GM12865 (cell line): ENCODE data around the gene STXBP2.
A peak's percentile ranks its signal among the peaks of the same experiment; 100 is the strongest.

Source experiments
- DNase-seq: peaks from one replicate; pipeline ENCODE4 v3.0.0; 2010; ENCODE audit warnings: low read depth
- H3K4me3 ChIP-seq: 2 replicates; pipeline ENCODE4 v1.5.1; 2011; ENCODE audit warnings: mild to moderate bottlenecking, low read depth, low read length, control low read depth
- TF ChIP-seq, protein P1 (sequence below): IDR thresholded peaks from 2 replicates; pipeline ENCODE4 v1.5.1; 2011; ENCODE audit warnings: low read length, control low read depth, low read depth, inconsistent platforms; ENCODE audit not compliant: insufficient read depth; ENCODE audit errors: missing control alignments

Gene STXBP2

DNA sequence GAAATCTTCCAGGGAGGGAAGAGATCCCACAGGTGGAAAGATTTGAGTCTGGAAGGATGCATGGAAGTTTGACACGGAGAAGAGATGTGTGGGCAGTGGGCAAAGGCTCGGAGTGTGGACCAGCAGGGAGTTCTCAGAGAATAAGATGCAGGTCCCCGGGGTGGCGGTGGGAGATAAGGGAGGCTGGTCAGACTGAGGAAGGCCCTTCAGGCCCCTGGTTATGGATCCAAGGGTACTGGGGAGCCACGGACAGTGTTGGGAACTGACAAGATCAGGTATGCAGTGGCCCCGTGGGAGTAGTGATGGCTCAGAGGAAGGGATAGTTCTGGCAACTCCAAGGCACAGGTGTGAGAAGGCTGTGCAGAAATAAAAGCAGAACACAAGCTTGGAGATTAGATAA lies 38.7 kb upstream of the STXBP2 start:
- no peak overlapping the region for H3K4me3 ChIP-seq
- TF ChIP-seq, protein P1, sequence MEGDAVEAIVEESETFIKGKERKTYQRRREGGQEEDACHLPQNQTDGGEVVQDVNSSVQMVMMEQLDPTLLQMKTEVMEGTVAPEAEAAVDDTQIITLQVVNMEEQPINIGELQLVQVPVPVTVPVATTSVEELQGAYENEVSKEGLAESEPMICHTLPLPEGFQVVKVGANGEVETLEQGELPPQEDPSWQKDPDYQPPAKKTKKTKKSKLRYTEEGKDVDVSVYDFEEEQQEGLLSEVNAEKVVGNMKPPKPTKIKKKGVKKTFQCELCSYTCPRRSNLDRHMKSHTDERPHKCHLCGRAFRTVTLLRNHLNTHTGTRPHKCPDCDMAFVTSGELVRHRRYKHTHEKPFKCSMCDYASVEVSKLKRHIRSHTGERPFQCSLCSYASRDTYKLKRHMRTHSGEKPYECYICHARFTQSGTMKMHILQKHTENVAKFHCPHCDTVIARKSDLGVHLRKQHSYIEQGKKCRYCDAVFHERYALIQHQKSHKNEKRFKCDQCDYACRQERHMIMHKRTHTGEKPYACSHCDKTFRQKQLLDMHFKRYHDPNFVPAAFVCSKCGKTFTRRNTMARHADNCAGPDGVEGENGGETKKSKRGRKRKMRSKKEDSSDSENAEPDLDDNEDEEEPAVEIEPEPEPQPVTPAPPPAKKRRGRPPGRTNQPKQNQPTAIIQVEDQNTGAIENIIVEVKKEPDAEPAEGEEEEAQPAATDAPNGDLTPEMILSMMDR = no peak
- no peak for DNase-seq

DNA sequence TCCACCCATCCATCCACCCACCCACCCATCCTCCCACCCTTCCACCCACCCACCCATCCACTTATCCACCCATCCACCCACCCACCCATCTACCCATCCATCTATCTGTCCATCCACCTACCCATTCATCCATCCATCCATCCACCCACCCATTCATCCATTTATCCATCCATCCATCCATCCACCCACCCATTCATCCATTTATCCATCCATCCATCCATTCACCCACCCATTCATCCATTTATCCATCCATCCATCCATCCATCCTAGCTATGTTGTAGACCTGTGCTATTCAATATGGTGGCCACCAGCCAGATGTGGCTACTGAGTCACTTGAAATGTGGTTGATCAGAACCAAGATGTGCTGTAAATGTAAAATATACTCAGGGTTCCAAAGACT lies 36.2 kb upstream of the STXBP2 start:
- no peak for DNase-seq
- TF ChIP-seq, protein P1 = no peak
- H3K4me3 ChIP-seq = no peak overlapping the region

DNA sequence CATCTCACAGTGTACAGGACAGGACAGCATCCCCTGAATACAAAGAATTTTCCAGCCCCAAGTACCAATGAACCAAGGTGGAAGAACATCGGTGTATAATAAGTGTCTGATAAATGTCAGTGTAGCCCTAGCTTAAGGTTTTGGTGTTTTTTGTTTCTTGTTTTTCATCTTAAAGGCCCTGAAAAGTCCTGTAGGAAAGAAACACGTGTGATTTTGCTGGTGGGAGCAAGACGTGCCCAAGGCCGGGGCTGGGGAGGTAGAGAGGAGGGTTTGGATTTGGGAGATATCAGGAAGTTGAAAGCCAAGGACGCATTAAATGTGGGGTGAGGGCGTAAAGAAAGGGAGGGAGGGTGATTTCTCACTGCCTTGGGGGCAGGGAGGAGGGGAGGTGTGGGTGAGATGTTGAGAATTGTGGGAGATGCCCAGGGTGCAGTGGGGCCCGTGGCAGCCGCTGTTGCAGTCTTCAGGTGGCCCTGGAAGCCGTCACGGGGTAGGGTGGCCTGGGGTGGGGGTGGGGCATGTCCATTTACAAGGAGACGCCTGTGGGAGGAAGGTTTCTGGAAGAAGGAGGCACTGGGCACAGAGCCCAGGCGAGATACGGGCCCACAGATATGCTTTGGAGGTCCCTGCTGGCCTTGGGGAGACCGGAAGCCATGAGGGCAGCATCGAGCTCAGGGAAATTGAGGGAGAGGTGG lies 34.5 kb upstream of the STXBP2 start:
- TF ChIP-seq, protein P1 = no peak
- no peak for DNase-seq
- no peak overlapping the region for H3K4me3 ChIP-seq

DNA sequence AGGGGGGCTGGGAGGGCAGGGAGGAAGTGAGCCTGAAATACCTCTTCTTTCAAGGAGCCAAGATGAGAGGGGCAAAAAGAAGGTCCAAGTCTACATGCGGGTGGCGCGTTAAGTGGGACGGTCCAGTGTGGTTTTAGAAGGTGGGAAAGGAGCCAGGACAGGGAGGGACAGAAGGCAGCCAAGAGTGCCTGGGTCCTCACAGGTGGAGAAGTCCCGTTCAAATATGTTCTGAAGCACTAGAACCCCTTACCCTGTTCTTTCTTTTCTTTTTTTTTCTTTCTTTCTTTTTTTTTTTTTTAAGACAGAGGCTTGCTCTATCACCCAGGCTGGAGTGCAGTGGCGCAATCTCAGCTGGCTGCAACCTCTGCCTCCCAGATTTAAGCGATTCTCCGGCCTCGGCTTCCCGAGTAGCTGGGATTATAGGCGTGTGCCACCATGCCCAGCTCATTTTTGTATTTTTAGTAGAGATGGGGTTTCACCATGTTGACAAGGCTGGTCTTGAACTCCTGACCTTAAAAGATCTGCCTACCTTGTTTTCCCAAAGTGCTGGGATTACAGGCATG lies 33.9 kb upstream of the STXBP2 start:
- no peak overlapping the region for H3K4me3 ChIP-seq
- DNase-seq = no peak

DNA sequence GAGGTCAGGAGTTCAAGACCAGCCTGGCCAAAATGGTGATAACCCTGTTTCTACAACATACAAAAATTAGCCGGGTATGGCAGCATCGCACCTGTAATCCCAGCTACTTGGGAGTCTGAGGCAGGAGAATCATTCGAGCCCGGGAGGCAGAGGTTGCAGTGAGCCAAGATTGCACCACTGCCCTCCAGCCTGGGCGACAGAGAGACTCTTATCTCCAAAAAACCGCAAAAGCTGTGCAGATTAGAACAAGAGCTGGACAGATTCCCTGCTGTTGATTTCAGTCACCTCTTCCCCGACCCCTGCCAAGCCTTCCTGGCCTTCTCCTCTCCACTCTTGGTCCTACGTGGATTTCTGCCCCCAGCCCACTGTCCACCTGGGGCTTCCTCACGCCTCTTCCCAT lies 33.0 kb upstream of the STXBP2 start:
- DNase-seq = no peak
- no peak overlapping the region for H3K4me3 ChIP-seq
- TF ChIP-seq, protein P1 = no peak

More for the DNA sequence above, 33.9 kb upstream of the STXBP2 start:
- TF ChIP-seq, protein P1 = no peak

DNA sequence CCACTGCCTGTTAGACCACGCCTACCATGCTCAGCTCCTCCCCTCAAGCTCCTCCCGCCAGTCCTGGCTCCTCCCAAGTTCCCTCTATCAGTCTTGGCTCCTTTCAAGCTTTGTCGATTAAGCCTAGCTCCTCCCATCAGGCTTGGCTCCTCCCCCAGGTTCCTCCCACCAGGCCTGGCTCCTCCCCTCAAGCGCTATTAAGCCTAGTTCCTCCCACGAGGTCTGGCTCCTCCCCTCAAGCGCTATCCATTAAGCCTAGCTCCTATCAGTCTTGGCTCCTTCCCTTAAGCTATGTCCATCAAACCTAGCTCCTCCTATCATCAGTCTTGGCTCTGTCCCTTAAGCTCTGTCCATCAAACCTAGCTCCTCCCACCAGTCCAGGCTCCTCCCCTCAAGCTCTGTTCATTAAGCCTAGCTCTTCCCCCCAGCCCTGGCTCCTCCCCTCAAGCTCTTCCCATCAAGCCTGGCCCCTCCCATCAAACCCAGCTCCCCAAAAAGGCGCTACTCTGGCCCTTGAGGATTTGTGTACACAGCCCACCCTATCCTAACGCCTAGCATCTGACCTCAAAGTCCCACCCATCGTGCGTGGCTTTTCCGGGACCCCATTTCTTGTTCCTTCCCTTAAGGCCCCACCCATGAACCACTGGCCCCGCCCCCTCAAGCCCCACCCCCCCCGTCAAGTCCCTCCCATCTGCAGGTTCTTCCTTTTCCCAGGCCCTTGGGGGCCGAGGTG lies 31.3 kb upstream of the STXBP2 start:
- TF ChIP-seq, protein P1 = no peak
- no peak overlapping the region for H3K4me3 ChIP-seq
- DNase-seq = peak; percentile 67

DNA sequence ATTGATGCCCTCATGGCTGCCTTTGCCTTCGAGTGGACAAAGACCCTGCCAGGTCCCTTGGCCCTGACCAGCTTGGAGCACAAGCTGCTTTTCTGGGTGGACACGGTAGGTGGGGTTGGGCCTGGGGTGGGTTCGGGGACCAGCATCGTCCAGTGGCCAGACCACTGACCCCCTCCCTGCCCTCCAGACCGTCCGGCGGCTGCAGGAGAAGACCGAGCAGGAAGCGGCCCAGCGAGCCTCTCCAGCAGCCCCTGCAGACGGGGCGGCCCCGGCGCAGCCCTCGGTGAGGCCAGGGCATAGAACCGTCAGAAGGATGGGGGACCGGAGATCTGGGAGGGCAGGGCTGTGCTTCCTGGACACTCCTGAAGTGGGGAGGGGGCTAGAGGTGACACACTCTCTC lies 30.6 kb upstream of the STXBP2 start:
- H3K4me3 ChIP-seq = no peak overlapping the region
- no peak for DNase-seq
- TF ChIP-seq, protein P1 = no peak
